NCI-H2196 treated with DMSO at 0.1 percent for 48 hours (cell line): Measurements from ENCODE around the gene ALDH5A1.
"Not testable (repeated sequence)": the region's sequence is repeated elsewhere in the genome, so short reads cannot be mapped to it uniquely, and the experiment has no call there.

Experiments used
- DNase-seq: peaks from one replicate; lab custom pipeline; 2025; ENCODE audit not compliant: unreplicated experiment; lab: John Stamatoyannopoulos, UW

The ALDH5A1 gene

GRCh38 chr6:24484657-24485323, 10.0 kb upstream of the ALDH5A1 start:
- DNase-seq = no peak

GRCh38 chr6:24486065-24486464, 8.7 kb upstream of the ALDH5A1 start:
- DNase-seq = no peak

DNA sequence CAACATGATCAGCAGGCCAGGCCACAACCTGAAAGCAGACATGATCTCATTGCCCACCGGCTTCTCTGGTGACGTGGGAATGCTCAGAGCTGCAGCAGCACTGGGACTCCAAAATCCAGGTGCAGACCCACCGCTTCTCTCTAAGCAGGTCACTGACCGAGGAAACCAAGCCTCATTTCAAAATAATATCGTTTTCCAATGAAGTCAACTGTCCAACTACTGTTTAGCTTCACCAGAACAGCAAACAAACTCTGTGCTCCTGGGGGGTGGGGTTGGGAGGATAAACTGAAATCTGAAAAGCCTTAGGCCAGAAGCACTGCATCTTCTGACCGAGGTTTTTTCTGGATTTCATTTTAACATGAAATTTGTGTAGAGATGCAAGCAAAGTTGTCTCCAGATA, 5.3 kb upstream of the ALDH5A1 start, which contains the start of gene GPLD1:
Gene GPLD1, minus strand, starts transcription at position 109 of the 400 bp plus-strand sequence. Its CDS starts 67 bp downstream, at position 42.
- DNase-seq = no peak

DNA sequence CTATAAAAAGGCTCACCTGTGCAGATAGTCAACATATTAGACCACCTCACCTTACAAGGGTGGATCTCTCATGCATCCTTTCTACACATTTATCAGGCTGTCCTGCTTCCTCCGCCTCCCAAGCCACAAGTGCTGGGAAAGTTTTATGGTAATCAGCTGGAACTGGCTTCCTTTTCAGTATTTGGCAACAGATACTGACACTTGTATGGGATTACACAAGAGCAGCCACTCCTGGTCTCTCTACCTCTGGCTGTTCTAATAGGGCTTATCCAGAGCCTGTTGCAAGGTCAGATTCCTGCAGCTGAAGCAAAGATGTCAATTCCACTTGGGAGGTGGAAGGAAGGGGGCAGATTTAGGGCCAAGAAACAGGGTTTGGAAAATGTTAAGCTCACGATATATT, 4.9 kb upstream of the ALDH5A1 start:
- DNase-seq = no peak

GRCh38 chr6:24490948-24491347, 3.8 kb upstream of the ALDH5A1 start:
- DNase-seq = no peak

- DNase-seq = no peak
Measured at GRCh38 chr6:24492475-24492874, 2.3 kb upstream of the ALDH5A1 start.

- DNase-seq = no peak
Measured at GRCh38 chr6:24493945-24494820, 586 bp upstream of the ALDH5A1 start.

GRCh38 chr6:24497254-24497970, 2.6 kb downstream of the ALDH5A1 start:
- no peak for DNase-seq

- DNase-seq = no peak
Measured at GRCh38 chr6:24500683-24501082, 5.9 kb downstream of the ALDH5A1 start.

GRCh38 chr6:24501374-24501773, 6.6 kb downstream of the ALDH5A1 start:
- no peak for DNase-seq

DNA sequence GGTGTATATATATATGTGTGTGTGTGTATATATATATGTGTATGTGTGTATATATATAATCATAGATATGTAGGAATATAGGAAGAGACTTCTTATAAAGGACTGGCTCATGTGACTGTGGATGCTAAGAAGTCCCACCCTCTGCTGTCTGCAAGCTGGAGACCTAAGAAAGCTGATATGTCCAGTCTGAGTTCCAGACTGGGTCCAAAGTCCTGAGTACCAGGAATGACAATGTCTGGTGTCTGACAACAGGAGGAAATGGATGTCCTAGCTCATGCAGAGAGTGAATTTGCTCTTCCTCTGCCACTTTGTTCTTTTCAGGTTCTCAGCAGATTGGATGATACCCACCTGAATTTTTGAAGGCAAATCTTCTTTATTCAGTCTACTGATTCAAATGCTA, 7.1 kb downstream of the ALDH5A1 start:
- no peak for DNase-seq

DNA sequence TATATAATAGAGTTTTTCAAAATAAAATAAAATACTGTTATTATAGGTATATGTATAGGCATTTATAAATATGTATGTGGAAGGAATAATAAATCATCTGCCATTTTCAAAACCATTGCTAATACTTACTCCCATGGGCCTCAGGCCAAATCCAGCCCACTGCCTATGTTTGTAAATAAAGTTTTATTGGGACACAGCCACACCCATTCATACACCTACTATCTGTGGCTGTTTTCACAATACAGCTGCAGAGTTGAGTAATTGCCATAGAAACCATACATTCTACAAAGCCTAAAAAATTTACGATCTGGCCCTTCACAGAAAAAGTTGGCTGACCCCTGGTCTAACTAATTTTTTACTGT, 9.5 kb downstream of the ALDH5A1 start:
- DNase-seq = no peak

GRCh38 chr6:24504649-24505586, 10.1 kb downstream of the ALDH5A1 start:
- DNase-seq = no peak

DNA sequence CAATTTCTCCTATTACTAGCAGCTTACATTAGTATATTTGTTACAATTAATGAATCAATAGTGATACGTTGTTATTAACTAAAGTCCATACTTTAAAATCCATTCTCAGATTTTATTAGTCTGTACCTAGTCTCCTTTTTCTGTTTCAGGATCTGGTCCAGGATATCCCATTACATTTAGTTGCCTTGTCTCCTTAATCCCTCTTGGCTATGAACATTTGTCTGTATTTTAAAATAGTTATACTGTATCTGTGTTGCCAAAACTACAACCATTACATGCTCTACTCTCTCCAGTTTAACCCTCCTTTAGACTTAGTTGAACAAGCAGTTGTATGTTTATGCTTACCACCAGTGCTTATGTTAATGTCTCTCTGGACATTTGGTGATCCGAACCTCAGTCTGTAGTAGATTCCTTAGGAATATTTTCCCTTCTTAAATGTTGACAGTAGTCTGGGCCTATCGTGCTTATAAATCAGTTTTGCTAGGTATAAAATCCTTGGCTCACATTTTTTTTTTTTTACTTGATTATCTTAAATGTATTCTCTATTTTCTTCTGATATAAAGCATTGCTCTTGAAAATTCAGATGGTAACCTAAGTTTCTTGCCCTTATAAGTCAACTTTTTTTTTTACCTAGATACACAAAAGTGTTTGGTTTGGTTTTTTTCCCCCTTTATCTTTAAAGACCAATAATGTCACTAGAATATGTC, 12.2 kb downstream of the ALDH5A1 start:
- DNase-seq = no peak

GRCh38 chr6:24511976-24512375, 17.2 kb downstream of the ALDH5A1 start:
- DNase-seq = not testable (repeated sequence)

- DNase-seq = no peak
Measured at GRCh38 chr6:24513602-24514001, 18.8 kb downstream of the ALDH5A1 start.

DNA sequence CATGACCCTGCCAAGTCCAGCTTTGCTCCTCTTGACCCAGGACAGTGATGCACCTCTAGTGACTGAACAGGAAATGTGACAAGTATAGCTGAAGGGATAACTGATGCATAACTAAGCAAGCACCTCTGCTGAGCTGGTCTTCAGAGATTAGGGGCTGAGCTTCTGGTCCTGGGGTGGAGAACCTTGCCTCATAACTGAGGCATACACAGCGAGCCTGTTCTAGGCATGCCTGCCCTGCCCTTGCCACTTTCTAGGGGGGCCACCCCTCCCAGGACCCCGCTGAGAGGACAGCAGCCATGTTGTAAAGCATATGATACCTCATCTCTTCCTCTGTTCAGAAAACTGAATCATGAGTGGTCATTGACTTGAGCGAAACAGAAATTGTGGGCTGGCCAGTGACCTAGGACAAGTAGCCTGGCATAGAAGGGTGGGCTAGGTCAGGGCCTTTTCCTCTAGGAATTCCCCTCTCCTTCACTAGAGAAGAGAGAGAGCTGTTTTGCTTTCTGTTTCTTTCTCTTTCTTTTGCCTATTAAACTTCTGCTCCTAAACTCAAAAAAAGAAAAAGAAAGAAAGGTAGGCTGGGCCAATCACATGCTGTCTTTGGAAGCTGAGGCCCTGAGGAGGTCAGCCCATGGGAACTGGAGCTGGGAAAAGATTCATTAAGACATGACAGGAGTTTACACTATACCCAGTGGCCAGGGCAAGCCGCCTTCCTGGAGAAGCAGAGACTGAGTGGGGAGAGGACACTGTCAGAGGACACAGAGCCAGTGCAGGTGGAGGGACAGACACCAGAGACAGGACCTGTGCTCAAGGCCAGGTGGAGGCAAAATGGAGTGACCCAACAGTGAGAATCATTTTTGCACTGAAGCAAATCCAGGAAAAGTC, 23.1 kb downstream of the ALDH5A1 start:
- no peak for DNase-seq

GRCh38 chr6:24520929-24521546, 26.3 kb downstream of the ALDH5A1 start:
- peak; percentile 2 for DNase-seq
